ENCODE data around the gene PRPF4.

DNA sequence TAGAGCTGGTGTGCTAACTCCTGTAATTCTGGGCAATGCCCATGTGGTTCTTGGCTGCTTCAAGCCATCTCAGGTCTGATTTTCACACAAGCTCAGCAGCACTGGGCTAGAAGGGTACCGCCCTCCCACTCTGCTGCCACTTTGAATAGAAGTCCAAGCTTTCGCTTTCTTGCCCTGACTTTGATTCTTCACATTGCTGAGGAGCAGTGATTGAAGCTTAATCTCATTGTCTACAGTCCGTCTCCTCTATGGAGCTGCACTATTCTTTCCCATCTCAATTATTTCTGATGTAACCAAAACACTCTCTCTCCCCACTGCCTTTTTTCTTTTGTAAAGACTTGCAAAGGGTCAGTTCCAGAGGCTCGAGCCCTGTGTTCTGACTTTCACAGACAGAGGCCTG is 40.6 kb downstream of the PRPF4 start:
- TF ChIP-seq, protein P1, sequence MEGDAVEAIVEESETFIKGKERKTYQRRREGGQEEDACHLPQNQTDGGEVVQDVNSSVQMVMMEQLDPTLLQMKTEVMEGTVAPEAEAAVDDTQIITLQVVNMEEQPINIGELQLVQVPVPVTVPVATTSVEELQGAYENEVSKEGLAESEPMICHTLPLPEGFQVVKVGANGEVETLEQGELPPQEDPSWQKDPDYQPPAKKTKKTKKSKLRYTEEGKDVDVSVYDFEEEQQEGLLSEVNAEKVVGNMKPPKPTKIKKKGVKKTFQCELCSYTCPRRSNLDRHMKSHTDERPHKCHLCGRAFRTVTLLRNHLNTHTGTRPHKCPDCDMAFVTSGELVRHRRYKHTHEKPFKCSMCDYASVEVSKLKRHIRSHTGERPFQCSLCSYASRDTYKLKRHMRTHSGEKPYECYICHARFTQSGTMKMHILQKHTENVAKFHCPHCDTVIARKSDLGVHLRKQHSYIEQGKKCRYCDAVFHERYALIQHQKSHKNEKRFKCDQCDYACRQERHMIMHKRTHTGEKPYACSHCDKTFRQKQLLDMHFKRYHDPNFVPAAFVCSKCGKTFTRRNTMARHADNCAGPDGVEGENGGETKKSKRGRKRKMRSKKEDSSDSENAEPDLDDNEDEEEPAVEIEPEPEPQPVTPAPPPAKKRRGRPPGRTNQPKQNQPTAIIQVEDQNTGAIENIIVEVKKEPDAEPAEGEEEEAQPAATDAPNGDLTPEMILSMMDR (IDR thresholded peaks at IDR 0.05) = no peak
- TF ChIP-seq POLR2AphosphoS5 (IDR thresholded peaks at IDR 0.05) = no peak

Measured in upper lobe of left lung (tissue), 4 donors.